HEK293T (cell line): Measurements from ENCODE around the gene BEX4.
"Not testable (repeated sequence)": the region's sequence is repeated elsewhere in the genome, so short reads cannot be mapped to it uniquely, and the experiment has no call there.

Experiments
- BHLHE40 ChIP-seq: fragments of 450-650 bp; IDR thresholded peaks from 2 replicates; pipeline ENCODE4 v1.6.1; 2016; ENCODE audit warnings: mild to moderate bottlenecking, moderate library complexity, borderline replicate concordance
- SUZ12 ChIP-seq: fragments of 450-650 bp; IDR thresholded peaks from 2 replicates; pipeline ENCODE4 v1.6.1; 2016; ENCODE audit warnings: mild to moderate bottlenecking

DNA sequence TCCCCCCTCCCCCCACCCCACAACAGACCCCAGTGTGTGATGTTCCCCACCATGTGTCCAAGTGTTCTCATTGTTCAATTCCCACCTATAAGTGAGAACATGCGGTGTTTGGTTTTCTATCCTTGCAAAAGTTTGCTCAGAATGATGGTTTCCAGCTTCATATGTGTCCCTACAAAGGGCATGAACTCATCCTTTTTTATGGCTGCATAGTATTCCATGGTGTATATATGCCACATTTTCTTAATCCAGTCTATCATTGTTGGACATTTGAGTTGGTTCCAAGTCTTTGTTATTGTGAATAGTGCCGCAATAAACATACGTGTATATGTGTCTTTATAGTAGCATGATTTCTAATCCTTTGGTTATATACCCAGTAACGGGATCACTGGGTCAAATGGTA is 16.2 kb upstream of the BEX4 start:
- TF ChIP-seq SUZ12, BHLHE40: not testable (repeated sequence)
